H1 (cell line): ENCODE measurements around the gene DIP2B.

Source experiments
- CBX8 ChIP-seq: fragments of 300-800, 300-1000 bp; sonication (generic); IDR thresholded peaks from 2 replicates; pipeline ENCODE4 v1.7.1; 2016; ENCODE audit warnings: low read depth, low read length, borderline replicate concordance
- CHD7 ChIP-seq: fragments of 300-600 bp; sonication (generic); IDR thresholded peaks from 2 replicates; pipeline ENCODE4 v1.7.1; 2012; ENCODE audit warnings: low read length, moderate library complexity, mild to moderate bottlenecking, inconsistent platforms; ENCODE audit not compliant: insufficient replicate concordance
- CTCF ChIP-seq, 3 experiments: IDR thresholded peaks; 1 replicate in 2 of 3; 2 replicates in 1 of 3; pipeline versions ENCODE4 v1.5.1 to v1.6.1; 2011; ENCODE audit warnings: low read length in 3 of 3, mild to moderate bottlenecking in 3 of 3, inconsistent platforms in 2 of 3, low read depth in 1 of 3, moderate library complexity in 1 of 3; ENCODE audit not compliant: insufficient read depth in 1 of 3; ENCODE audit errors: control extremely low read depth in 1 of 3
- EP300 ChIP-seq, 2 experiments: IDR thresholded peaks; 1 replicate in 1 of 2; 2 replicates in 1 of 2; pipeline ENCODE4 v1.6.1; 2011 to 2012; ENCODE audit warnings: low read depth in 2 of 2, low read length in 2 of 2, mild to moderate bottlenecking in 2 of 2, borderline replicate concordance in 1 of 2, inconsistent platforms in 1 of 2, moderate library complexity in 1 of 2
- EZH2 ChIP-seq: fragments of 200-600 bp; sonication (generic); IDR thresholded peaks from 2 replicates; pipeline ENCODE4 v1.7.1; 2012; ENCODE audit warnings: low read depth, mild to moderate bottlenecking, moderate library complexity, low read length, inconsistent platforms; ENCODE audit not compliant: severe bottlenecking
- FOSL1 ChIP-seq: IDR thresholded peaks from 2 replicates; pipeline ENCODE4 v1.6.1; 2011; ENCODE audit warnings: mild to moderate bottlenecking, low read depth, low read length, moderate library complexity; ENCODE audit not compliant: insufficient read depth
- MAFK ChIP-seq: IDR thresholded peaks from 2 replicates; pipeline ENCODE4 v1.6.1; 2012; ENCODE audit warnings: low read depth, mild to moderate bottlenecking, improper control_type of control experiment, low read length
- POLR2A ChIP-seq, 2 experiments: IDR thresholded peaks; 1 replicate in 1 of 2; 2 replicates in 1 of 2; pipeline ENCODE4 v1.6.1; 2011; ENCODE audit warnings: low read depth in 2 of 2, low read length in 2 of 2, mild to moderate bottlenecking in 2 of 2; ENCODE audit errors: control extremely low read depth in 1 of 2
- POLR2AphosphoS5 ChIP-seq: IDR thresholded peaks from 2 replicates; pipeline ENCODE4 v1.6.1; 2011; ENCODE audit warnings: low read depth, low read length
- RAD21 ChIP-seq, 2 experiments: IDR thresholded peaks in 1 of 2; conservative IDR thresholded peaks in 1 of 2; 2 replicates each; pipeline ENCODE4 v1.6.1; 2011; ENCODE audit warnings: low read depth in 2 of 2, low read length in 2 of 2, improper control_type of control experiment in 1 of 2, inconsistent platforms in 1 of 2, mild to moderate bottlenecking in 1 of 2, moderate library complexity in 1 of 2
- RFX5 ChIP-seq: IDR thresholded peaks from 2 replicates; pipeline ENCODE4 v1.6.1; 2011; ENCODE audit warnings: low read depth, low read length, improper control_type of control experiment, borderline replicate concordance
- RNF2 ChIP-seq: fragments of 200-900, 300-1000 bp; sonication (generic); IDR thresholded peaks from 2 replicates; pipeline ENCODE4 v1.7.1; 2016; ENCODE audit warnings: borderline replicate concordance, low read depth, mild to moderate bottlenecking, antibody characterized with exemption, low read length; ENCODE audit not compliant: poor library complexity, severe bottlenecking; ENCODE audit errors: missing control alignments
- TAF1 ChIP-seq: IDR thresholded peaks from 2 replicates; pipeline ENCODE4 v1.6.1; 2011; ENCODE audit warnings: mild to moderate bottlenecking, low read depth, low read length
- TAF7 ChIP-seq: optimal IDR thresholded peaks from 2 replicates; pipeline ENCODE3; 2011; ENCODE audit warnings: low read depth, mild to moderate bottlenecking, inconsistent platforms, low read length, moderate library complexity, borderline replicate concordance

GRCh38 chr12:50699154-50699553 is 194.4 kb downstream of the DIP2B start:
- TF ChIP-seq CTCF (IDR thresholded peaks at IDR 0.05; ENCODE audit: control extremely low read depth in 1 of 3, insufficient read depth in 1 of 3, low read depth in 1 of 3, low read length in 3 of 3) (no peak), RFX5 (no peak), POLR2AphosphoS5 (no peak), MAFK (no peak), RAD21 (IDR thresholded peaks at IDR 0.05 in 1 of 2, conservative IDR thresholded peaks at IDR 0.05 in 1 of 2; ENCODE audit: low read depth in 2 of 2, low read length in 2 of 2) (no peak), POLR2A (IDR thresholded peaks at IDR 0.05; ENCODE audit: control extremely low read depth in 1 of 2, low read depth in 2 of 2, low read length in 2 of 2) (no peak), TAF1 (no peak), FOSL1 (no peak), CHD7 (no peak), CBX8 (no peak), EZH2 (no peak), EP300 (IDR thresholded peaks at IDR 0.05; ENCODE audit: borderline replicate concordance in 1 of 2, low read depth in 2 of 2, low read length in 2 of 2) (no peak), RNF2 (no peak), TAF7 (no peak)
